Esophagus squamous epithelium (tissue), 5 donors: ENCODE measurements around the gene EIF2S3B. TPM values are rescaled to one million over a fixed set of nuclear protein-coding genes. Genes with fewer than 3 reads are reported as not detected.

Experiments used
- DNase-seq: peaks from one replicate; lab custom pipeline; 2025; lab: John Stamatoyannopoulos, UW
- H3K27ac ChIP-seq, 4 donors: fragments of 200-600 bp; sonication (generic); one replicate each; pipeline ENCODE4 v1.5.1; 2016 to 2019; ENCODE audit warnings: mild to moderate bottlenecking in 1 of 4
- H3K27me3 ChIP-seq, 4 donors: fragments of 200-600 bp; sonication (generic); 1 replicate in 3 of 4; 2 replicates in 1 of 4; pipeline versions ENCODE4 v1.5.1 to v1.6.0; 2017 to 2021; ENCODE audit warnings: antibody characterized with exemption in 1 of 4
- H3K36me3 ChIP-seq, 3 donors: fragments of 200-600 bp; sonication (generic); one replicate each; pipeline ENCODE4 v1.5.1; 2016 to 2019
- H3K4me1 ChIP-seq, 3 donors: fragments of 200-600 bp; sonication (generic); one replicate each; pipeline ENCODE4 v1.5.1; 2017 to 2019
- H3K4me3 ChIP-seq, 4 donors: fragments of 200-600 bp; sonication (generic); 1 replicate in 3 of 4; 2 replicates in 1 of 4; pipeline ENCODE4 v1.5.1; 2016 to 2019; ENCODE audit warnings: mild to moderate bottlenecking in 2 of 4, moderate library complexity in 1 of 4
- H3K9me3 ChIP-seq, 3 donors: fragments of 200-600 bp; sonication (generic); one replicate each; pipeline ENCODE4 v1.5.1; 2016 to 2019
- CTCF ChIP-seq, 6 experiments: fragments of 450-650 bp in 4 of 6; fragments of 200-600 bp in 2 of 6; sonication (generic) in 2 of 6; IDR thresholded peaks; one replicate each; pipeline ENCODE4 v1.5.1; 2016 to 2019; ENCODE audit warnings: antibody characterized with exemption in 6 of 6, mild to moderate bottlenecking in 4 of 6, moderate library complexity in 4 of 6
- POLR2A ChIP-seq, 4 donors: fragments of 450-650 bp; IDR thresholded peaks; one replicate each; pipeline ENCODE4 v1.6.1; 2017; ENCODE audit warnings: antibody characterized with exemption in 4 of 4, mild to moderate bottlenecking in 4 of 4, moderate library complexity in 3 of 4
- WGBS, 2 donors: methylation state at CpG; one replicate each; pipeline ENCODE4 v1.1.5; 2018; 5-methylcytosine and 5-hydroxymethylcytosine counted together
- intact Hi-C: fragments of 100-400 bp; cut with DNase I; formaldehyde crosslinking; loops from one replicate; pipeline ENCODE4 v1.15.0; 2022
- total RNA-seq, 4 donors: library from RNA; depleted of rRNA; stranded (reverse); fragments of >200 nt; gene quantifications; one replicate each; pipeline ENCODE4 v1.1.0, GENCODE V29; 2016
- donor health status: DM: yes; HTN: yes; CAD: no.

EIF2S3B gene
- total RNA-seq, 4 donors from 2014 or later: 0.18 to 0.50 (median 0.30) TPM

GRCh38 chr12:10511756-10512355 lies 6.2 kb downstream of the EIF2S3B start:
- H3K36me3 ChIP-seq: no peaks in the 10 kb centered on the region
- H3K27me3 ChIP-seq: no peaks in the 10 kb centered on the region
- no peak overlapping the region for H3K4me3 ChIP-seq
- H3K9me3 ChIP-seq: no peaks in the 10 kb centered on the region
- H3K27ac ChIP-seq: no peak overlapping the region
- no peak for DNase-seq
- TF ChIP-seq CTCF (IDR thresholded peaks at IDR 0.05) (no peak), POLR2A (IDR thresholded peaks at IDR 0.05) (no peak)
- H3K4me1 ChIP-seq: no peaks in the 10 kb centered on the region
- intact Hi-C loops: no loop called here
- 49 to 52% methylated on average over 5 of the region's 5 CpGs for WGBS, 2 donors

DNA sequence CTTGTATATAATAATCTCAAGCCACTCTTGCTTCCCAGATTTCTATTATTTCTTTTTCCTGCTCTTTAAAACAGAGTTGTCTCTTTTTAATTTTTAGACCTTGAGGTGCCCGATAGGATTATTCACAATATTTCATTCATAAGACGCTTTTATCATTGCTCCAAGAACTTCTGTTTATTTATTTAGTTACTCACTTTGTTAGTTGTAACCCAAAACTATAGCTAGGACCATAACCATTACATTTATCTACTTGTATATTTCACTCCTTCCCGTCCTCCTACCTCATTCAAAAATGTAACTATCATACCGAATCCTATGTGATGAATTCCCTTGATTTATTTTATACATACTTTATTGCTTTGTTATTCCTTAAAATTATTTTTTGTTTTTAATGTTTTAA lies 7.1 kb downstream of the EIF2S3B start:
- no peaks in the 10 kb centered on the region for H3K9me3 ChIP-seq
- TF ChIP-seq POLR2A (IDR thresholded peaks at IDR 0.05) (no peak), CTCF (IDR thresholded peaks at IDR 0.05) (no peak)
- intact Hi-C loops: no loop called here
- no peaks in the 10 kb centered on the region for H3K36me3 ChIP-seq
- no peak for DNase-seq
- H3K27me3 ChIP-seq: no peaks in the 10 kb centered on the region
- H3K27ac ChIP-seq: no peak overlapping the region
- no peaks in the 10 kb centered on the region for H3K4me1 ChIP-seq
- WGBS, 2 donors: 62 to 63% methylated on average over 4 of the region's 4 CpGs
- H3K4me3 ChIP-seq: no peak overlapping the region

DNA sequence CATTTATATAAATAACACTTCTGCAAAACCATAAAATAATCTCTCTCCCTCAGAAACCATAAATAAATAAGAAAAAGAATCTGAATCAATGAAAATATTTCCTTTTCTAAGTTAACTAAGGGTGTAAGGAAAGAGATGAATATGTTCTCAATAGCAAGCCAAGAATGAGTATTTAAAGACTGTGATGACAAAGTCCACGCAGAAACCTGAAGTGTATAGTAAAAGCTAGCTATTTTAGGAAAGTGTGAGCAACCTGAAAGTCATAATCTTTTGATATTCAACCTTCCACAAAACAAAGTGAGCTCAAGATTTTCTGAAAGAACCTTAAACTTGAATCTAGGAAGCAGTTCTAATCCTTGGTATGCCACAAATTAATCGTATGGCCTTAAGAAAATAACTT lies 15.9 kb downstream of the EIF2S3B start:
- 59 to 61% methylated on average over 2 of the region's 2 CpGs for WGBS, 2 donors
- no peak for DNase-seq
- no peak overlapping the region for H3K27ac ChIP-seq
- H3K36me3 ChIP-seq: no peaks in the 10 kb centered on the region
- no peaks in the 10 kb centered on the region for H3K27me3 ChIP-seq
- TF ChIP-seq POLR2A (IDR thresholded peaks at IDR 0.05) (no peak), CTCF (IDR thresholded peaks at IDR 0.05) (no peak)
- H3K9me3 ChIP-seq: no peaks in the 10 kb centered on the region
- H3K4me1 ChIP-seq: no peaks in the 10 kb centered on the region
- intact Hi-C loops: no loop called here
- no peak overlapping the region for H3K4me3 ChIP-seq

DNA sequence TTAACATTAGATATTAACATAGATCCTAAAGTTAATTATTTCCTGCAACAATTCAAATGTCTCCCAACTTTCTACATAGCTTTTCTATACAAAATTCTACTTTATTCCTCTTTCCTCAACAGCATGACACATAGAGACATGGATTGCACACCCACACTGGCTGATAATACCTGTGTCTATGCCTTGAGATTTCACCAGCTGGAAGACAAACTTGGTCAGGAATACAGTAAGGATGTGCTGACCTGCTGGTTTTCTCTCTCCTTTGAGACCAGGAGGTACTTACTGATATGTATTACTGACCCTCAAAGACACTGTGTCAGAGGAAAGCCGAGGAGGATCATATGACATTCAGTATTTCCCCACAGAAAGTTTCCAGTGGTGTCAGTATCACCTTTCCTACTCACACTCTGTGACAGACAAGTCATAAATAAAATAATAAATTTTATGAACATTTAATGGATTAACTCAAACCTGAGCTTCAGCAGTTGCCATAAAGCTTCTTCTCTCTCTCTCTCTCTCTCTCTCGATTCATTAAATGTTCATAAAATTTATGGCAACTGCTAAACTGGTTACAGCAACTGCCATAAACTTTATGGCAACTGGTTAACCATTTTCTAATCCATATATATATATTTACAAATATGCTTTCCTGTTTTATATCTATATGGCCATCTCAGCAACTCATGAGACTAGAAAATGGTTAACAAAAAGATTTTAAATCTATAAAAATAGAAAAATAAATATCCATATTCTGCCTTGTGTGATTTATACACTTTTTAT lies 22.7 kb downstream of the EIF2S3B start:
- H3K4me3 ChIP-seq: no peak overlapping the region
- no peaks in the 10 kb centered on the region for H3K4me1 ChIP-seq
- H3K27me3 ChIP-seq: no peaks in the 10 kb centered on the region
- no peak overlapping the region for H3K27ac ChIP-seq
- WGBS, 2 donors: 72 to 77% methylated on average over 2 of the region's 2 CpGs
- DNase-seq: no peak
- no peaks in the 10 kb centered on the region for H3K9me3 ChIP-seq
- H3K36me3 ChIP-seq: no peaks in the 10 kb centered on the region
- TF ChIP-seq CTCF (IDR thresholded peaks at IDR 0.05) (no peak), POLR2A (IDR thresholded peaks at IDR 0.05) (no peak)
- intact Hi-C loops: no loop called here

DNA sequence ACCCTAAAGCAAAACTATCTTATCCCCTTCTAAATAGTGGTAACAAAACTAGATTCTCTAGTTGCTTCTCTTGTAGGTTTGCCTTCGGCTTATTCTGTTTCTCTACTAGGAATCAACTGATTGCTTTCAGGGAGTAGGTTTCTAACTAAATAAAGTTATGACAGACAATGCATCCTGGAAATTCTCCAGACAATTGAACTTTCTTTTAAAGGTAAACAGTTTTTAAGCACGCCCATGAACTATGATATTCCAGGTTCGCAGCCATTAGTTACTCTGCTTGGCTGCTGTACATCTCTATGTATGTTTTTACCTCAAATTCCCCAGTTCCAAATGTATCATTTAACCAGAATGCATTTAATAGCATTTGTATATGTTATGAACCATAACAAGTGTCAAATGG lies 23.9 kb downstream of the EIF2S3B start:
- Histone ChIP-seq H3K27ac (no peak overlapping the region), H3K27me3 (no peaks in the 10 kb centered on the region), H3K4me3 (no peak overlapping the region), H3K9me3 (no peaks in the 10 kb centered on the region), H3K36me3 (no peaks in the 10 kb centered on the region), H3K4me1 (no peaks in the 10 kb centered on the region)
- intact Hi-C loops: no loop called here
- 75 to 81% methylated on average over 3 of the region's 3 CpGs for WGBS, 2 donors
- TF ChIP-seq POLR2A (IDR thresholded peaks at IDR 0.05) (no peak), CTCF (IDR thresholded peaks at IDR 0.05) (no peak)
- DNase-seq: no peak
